Naive thymus-derived CD4-positive, alpha-beta T cell (primary cell): ENCODE measurements around the gene SLC27A3. TPM values are rescaled to one million over a fixed set of nuclear protein-coding genes. Genes with fewer than 3 reads are reported as not detected.

ENCODE experiments used
- ATAC-seq: fragments of 150-1000 bp; cut with Tn5 transposase; 2 replicates; pipeline ENCODE4 v1.10.0; 2021; ENCODE audit warnings: mild to moderate bottlenecking, moderate library complexity
- CTCF ChIA-PET: fragments of 350-600 bp; sonication (Branson Sonifier 250); formaldehyde crosslinking; loops from one replicate; lab custom pipeline; 2021; ENCODE audit warnings: antibody characterized with exemption; lab: Charles Lee
- POLR2A ChIA-PET: fragments of 350-600 bp; sonication (Branson Sonifier 250); formaldehyde crosslinking; loops from one replicate; lab custom pipeline; 2021; ENCODE audit warnings: antibody characterized with exemption, inconsistent platforms; lab: Charles Lee
- DNase-seq, 9 donors: peaks; one replicate each; pipeline versions ENCODE4 v3.0.0 to v3.0.0-alpha.2; 2020 to 2022; ENCODE audit warnings: mixed read lengths in 1 of 9
- H3K27ac ChIP-seq: one replicate; pipeline ENCODE4 v1.7.0; 2013; ENCODE audit warnings: mild to moderate bottlenecking, low read depth, low read length, moderate library complexity
- H3K27me3 ChIP-seq, 2 donors: one replicate each; pipeline ENCODE4 v1.7.0; 2013; ENCODE audit warnings: low read length in 2 of 2, mild to moderate bottlenecking in 2 of 2, moderate library complexity in 2 of 2; ENCODE audit not compliant: control insufficient read depth in 2 of 2, insufficient read depth in 2 of 2
- H3K36me3 ChIP-seq, 3 experiments: 1 replicate in 2 of 3; 2 replicates in 1 of 3; pipeline ENCODE4 v1.7.0; 2013; ENCODE audit warnings: low read length in 3 of 3, mild to moderate bottlenecking in 3 of 3, moderate library complexity in 1 of 3; ENCODE audit not compliant: insufficient read depth in 3 of 3, control insufficient read depth in 2 of 3
- H3K4me1 ChIP-seq, 2 donors: one replicate each; pipeline ENCODE4 v1.7.0; 2013; ENCODE audit warnings: low read length in 2 of 2, mild to moderate bottlenecking in 2 of 2, moderate library complexity in 1 of 2; ENCODE audit not compliant: control insufficient read depth in 2 of 2, insufficient read depth in 2 of 2
- H3K4me3 ChIP-seq: 2 replicates; pipeline ENCODE4 v1.7.0; 2013; ENCODE audit warnings: mild to moderate bottlenecking, low read length
- H3K9me3 ChIP-seq, 3 experiments: 1 replicate in 2 of 3; 2 replicates in 1 of 3; pipeline ENCODE4 v1.7.0; 2013; ENCODE audit warnings: low read length in 3 of 3; ENCODE audit not compliant: control insufficient read depth in 2 of 3
- H3K27ac Mint-ChIP-seq, 9 donors: one replicate each; pipeline ENCODE4 v1.8.0; 2020 to 2022; ENCODE audit warnings: mixed read lengths in 9 of 9, mild to moderate bottlenecking in 8 of 9, moderate library complexity in 5 of 9, inconsistent platforms in 2 of 9
- H3K27me3 Mint-ChIP-seq, 5 donors: one replicate each; pipeline ENCODE4 v1.8.0; 2021 to 2022; ENCODE audit warnings: mixed read lengths in 5 of 5, mild to moderate bottlenecking in 1 of 5
- H3K36me3 Mint-ChIP-seq, 5 donors: one replicate each; pipeline ENCODE4 v1.8.0; 2020 to 2022; ENCODE audit warnings: mixed read lengths in 5 of 5, mild to moderate bottlenecking in 3 of 5, inconsistent platforms in 1 of 5
- H3K4me1 Mint-ChIP-seq, 7 donors: one replicate each; pipeline ENCODE4 v1.8.0; 2020 to 2022; ENCODE audit warnings: mixed read lengths in 7 of 7, mild to moderate bottlenecking in 3 of 7, inconsistent platforms in 1 of 7
- H3K4me3 Mint-ChIP-seq, 10 donors: one replicate each; pipeline ENCODE4 v1.8.0; 2020 to 2022; ENCODE audit warnings: mild to moderate bottlenecking in 10 of 10, mixed read lengths in 10 of 10, moderate library complexity in 6 of 10, inconsistent platforms in 2 of 10
- H3K9me3 Mint-ChIP-seq, 11 donors: one replicate each; pipeline ENCODE4 v1.8.0; 2020 to 2022; ENCODE audit warnings: mixed read lengths in 11 of 11, mild to moderate bottlenecking in 4 of 11, inconsistent platforms in 1 of 11, moderate library complexity in 1 of 11
- intact Hi-C, 2 donors: fragments of 100-400 bp; cut with micrococcal nuclease; formaldehyde crosslinking; loops; one replicate each; pipeline ENCODE4 v1.15.1; 2023
- polyA plus RNA-seq, 2 donors: library from polyadenylated mRNA; unstranded; fragments of 300-500 nt; fragmentation: Illumina TruSeq; gene quantifications; one replicate each; pipeline ENCODE4 v1.2.3, GENCODE V29; 2021
- total RNA-seq, 6 experiments: library from RNA in 5 of 6; stranded (reverse) in 5 of 6; gene quantifications; 1 replicate in 5 of 6; 2 replicates in 1 of 6; pipeline ENCODE4 v1.2.3 and lab custom pipeline; 2021 to 2026

Gene SLC27A3
- total and polyA plus RNA-seq, 7 experiments from 2014 or later, result 3.4 to 34.2 (median 11.0) TPM

DNA sequence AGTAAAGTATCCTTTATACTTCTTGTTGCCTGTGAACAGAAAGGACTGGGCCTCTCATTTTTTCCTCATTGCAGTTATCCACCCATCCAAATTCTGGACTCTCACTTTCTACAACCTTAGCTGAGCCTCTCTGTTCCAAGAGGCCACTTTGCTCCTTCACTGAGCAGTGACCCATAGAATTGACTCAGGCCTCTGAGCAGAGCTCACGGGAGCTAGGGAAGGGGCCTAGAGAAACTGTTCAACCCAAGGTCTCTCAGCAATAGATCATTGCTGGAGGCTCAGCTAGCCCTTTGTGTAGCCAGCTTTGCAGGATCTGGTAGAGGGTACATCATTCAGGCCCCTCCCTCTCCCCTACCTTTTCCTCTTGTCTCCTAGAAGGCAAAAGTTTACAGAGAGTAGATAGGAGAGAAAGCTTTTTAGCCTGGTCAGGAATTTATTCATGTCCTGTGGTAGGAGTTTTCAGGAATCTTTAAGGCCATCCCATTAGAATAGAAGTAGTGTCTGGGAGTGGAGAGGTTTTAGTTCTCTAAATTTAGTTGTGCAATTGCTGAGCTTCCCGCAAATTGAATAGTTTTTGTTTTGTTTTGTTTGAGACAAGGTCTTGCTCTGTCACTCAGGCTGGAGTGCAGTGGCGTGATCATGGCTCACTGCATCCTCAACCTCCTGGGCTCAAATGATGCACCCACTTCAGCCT is 40.7 kb upstream of the SLC27A3 start:
- ChIA-PET POLR2A (interaction anchor here (0.6 kb wide), 1 partner anchor 195 kb away, joined by 3 read pairs; no protein-coding TSS in a partner anchor), CTCF (interaction anchor here (0.8 to 2.1 kb wide), 3 partner anchors 15 to 57 kb away, joined by 3 to 6 read pairs (median 3); partner anchors contain the start of gene SLC27A3)
- H3K27ac ChIP-seq, result no peak overlapping the region
- no peak for DNase-seq
- no peaks in the 10 kb centered on the region for H3K9me3 Mint-ChIP-seq
- no peak overlapping the region for H3K4me3 ChIP-seq
- no peaks in the 10 kb centered on the region for H3K9me3 ChIP-seq
- peaks cover 7 to 34% (median 27%) of the 10 kb centered on the region in 7 donors for H3K4me1 Mint-ChIP-seq
- peaks cover 0 to 17% (median 14%) of the 10 kb centered on the region in 5 donors for H3K36me3 Mint-ChIP-seq
- H3K4me1 ChIP-seq, result peaks cover 0 to 7% of the 10 kb centered on the region in 2 donors
- intact Hi-C loops, result no loop called here
- H3K36me3 ChIP-seq, result peaks cover 0 to 2% (median 0%) of the 10 kb centered on the region in 3 experiments
- H3K27ac Mint-ChIP-seq, result peak overlapping the region in 1 of 9 donors; percentile 36
- peak; percentile 42 for ATAC-seq
- no peaks in the 10 kb centered on the region for H3K27me3 Mint-ChIP-seq
- H3K4me3 Mint-ChIP-seq, result no peak overlapping the region
- no peaks in the 10 kb centered on the region for H3K27me3 ChIP-seq

DNA sequence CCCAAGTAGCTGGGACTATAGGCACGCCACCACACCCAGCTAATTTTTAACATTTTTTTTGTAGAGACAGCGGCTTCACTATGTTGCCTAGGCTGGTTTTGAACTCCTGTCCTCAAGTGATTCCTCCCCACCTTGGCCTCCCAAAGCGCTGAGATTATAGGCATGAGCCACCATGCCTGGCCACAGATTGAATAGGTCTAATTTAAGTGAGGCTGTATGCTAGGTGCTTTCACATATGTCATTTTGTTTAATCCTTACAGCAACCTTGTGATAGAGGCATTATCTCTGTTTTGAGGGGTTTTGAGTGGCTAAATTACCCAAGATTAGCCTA is 40.2 kb upstream of the SLC27A3 start:
- H3K9me3 ChIP-seq, result no peaks in the 10 kb centered on the region
- ATAC-seq (no peak), DNase-seq (no peak)
- Mint-ChIP-seq H3K36me3 (peaks cover 0 to 17% (median 14%) of the 10 kb centered on the region in 5 donors), H3K27me3 (no peaks in the 10 kb centered on the region), H3K27ac (no peak overlapping the region), H3K4me1 (peaks cover 7 to 29% (median 22%) of the 10 kb centered on the region in 7 donors), H3K4me3 (no peak overlapping the region), H3K9me3 (no peaks in the 10 kb centered on the region)
- no peaks in the 10 kb centered on the region for H3K27me3 ChIP-seq
- POLR2A ChIA-PET, result no interaction called here
- peaks cover 0 to 2% (median 0%) of the 10 kb centered on the region in 3 experiments for H3K36me3 ChIP-seq
- CTCF ChIA-PET, result interaction anchor here (1.2 to 2.1 kb wide), 2 partner anchors 14 to 57 kb away, joined by 3 to 6 read pairs; no protein-coding TSS in a partner anchor
- peaks cover 0 to 6% of the 10 kb centered on the region in 2 donors for H3K4me1 ChIP-seq
- intact Hi-C loops, result no loop called here
- no peak overlapping the region for H3K27ac ChIP-seq
- H3K4me3 ChIP-seq, result no peak overlapping the region

DNA sequence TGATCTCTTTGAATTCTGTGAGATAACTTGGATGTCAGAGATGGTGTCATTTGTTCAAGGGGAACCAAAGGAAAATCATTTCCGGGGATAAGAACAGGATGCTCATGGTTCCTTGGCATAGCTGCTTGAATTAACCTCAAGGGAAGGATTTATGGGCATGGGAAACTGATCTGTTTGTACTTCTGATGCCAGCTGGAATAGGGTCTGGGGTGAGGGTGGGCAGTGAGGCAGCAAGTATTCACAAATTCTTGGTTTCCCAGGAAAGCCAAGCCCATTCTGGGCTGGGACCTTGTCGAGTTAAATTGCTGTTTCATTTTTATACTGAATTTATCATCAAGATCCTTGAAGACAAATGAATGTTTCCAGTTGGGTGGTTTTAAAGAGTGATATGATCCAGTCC is 33.2 kb upstream of the SLC27A3 start:
- peaks cover 4 to 15% (median 11%) of the 10 kb centered on the region in 7 donors for H3K4me1 Mint-ChIP-seq
- Histone ChIP-seq H3K4me3 (no peak overlapping the region), H3K9me3 (no peaks in the 10 kb centered on the region), H3K27me3 (no peaks in the 10 kb centered on the region), H3K27ac (no peak overlapping the region), H3K4me1 (no peaks in the 10 kb centered on the region), H3K36me3 (peaks cover 7 to 56% (median 11%) of the 10 kb centered on the region in 3 experiments)
- intact Hi-C loops, result no loop called here
- peak overlapping the region in 2 of 9 donors; percentile 63 to 71 for H3K27ac Mint-ChIP-seq
- POLR2A ChIA-PET, result no interaction called here
- H3K27me3 Mint-ChIP-seq, result no peaks in the 10 kb centered on the region
- peaks cover 13 to 43% (median 17%) of the 10 kb centered on the region in 5 donors for H3K36me3 Mint-ChIP-seq
- ATAC-seq (no peak), DNase-seq (no peak)
- no peak overlapping the region for H3K4me3 Mint-ChIP-seq
- no peaks in the 10 kb centered on the region for H3K9me3 Mint-ChIP-seq
- CTCF ChIA-PET, result no interaction called here

DNA sequence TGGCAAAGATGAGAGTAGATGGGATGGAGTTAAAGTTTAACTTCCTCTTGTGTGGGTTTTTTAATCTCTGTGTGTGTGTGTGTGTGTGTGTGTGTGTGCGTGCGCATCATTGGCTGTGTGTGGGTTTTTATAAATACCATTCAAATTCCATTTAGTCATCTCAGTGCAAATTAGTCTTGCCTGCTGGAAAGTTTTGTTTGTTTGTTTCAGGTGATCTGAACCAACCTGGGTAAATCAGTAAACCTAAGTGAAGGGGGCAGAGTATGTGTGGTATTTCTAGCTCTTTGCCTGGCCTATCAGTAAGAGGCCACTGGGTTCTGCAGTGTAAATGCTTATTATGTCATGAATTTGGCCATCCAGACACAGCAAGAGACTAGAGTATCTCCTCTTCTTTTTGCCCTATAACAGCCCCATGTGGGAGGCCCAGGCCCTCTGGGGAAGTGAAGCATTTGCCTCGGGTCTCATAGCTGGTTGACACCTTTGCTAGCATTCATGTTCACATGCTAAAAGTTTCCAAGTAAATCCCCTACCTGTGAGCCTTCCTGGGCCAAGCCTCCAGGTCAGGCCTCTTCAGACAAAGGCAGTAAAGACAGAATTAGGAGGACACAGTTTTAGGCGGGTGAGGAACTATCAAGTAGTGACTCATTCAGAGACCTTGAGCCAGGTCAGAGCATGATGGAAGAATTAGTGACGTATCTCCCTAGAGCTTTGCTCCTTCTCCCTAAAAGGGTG is 32.6 kb upstream of the SLC27A3 start:
- Histone ChIP-seq H3K4me3 (no peak overlapping the region), H3K36me3 (peaks cover 7 to 62% (median 17%) of the 10 kb centered on the region in 3 experiments), H3K9me3 (no peaks in the 10 kb centered on the region), H3K27me3 (no peaks in the 10 kb centered on the region), H3K27ac (no peak overlapping the region), H3K4me1 (no peaks in the 10 kb centered on the region)
- DNase-seq (no peak), ATAC-seq (no peak)
- peak overlapping the region in 2 of 9 donors; percentile 63 to 71 for H3K27ac Mint-ChIP-seq
- CTCF ChIA-PET, result interaction anchor here (1.5 kb wide), 1 partner anchor 66 kb away, joined by 4 read pairs; no protein-coding TSS in a partner anchor
- no peaks in the 10 kb centered on the region for H3K27me3 Mint-ChIP-seq
- no peak overlapping the region for H3K4me3 Mint-ChIP-seq
- peaks cover 4 to 15% (median 11%) of the 10 kb centered on the region in 7 donors for H3K4me1 Mint-ChIP-seq
- no peaks in the 10 kb centered on the region for H3K9me3 Mint-ChIP-seq
- peaks cover 13 to 47% (median 17%) of the 10 kb centered on the region in 5 donors for H3K36me3 Mint-ChIP-seq
- POLR2A ChIA-PET, result interaction anchor here (0.6 kb wide), 1 partner anchor 37 kb away, joined by 3 read pairs; no protein-coding TSS in a partner anchor
- intact Hi-C loops, result no loop called here

DNA sequence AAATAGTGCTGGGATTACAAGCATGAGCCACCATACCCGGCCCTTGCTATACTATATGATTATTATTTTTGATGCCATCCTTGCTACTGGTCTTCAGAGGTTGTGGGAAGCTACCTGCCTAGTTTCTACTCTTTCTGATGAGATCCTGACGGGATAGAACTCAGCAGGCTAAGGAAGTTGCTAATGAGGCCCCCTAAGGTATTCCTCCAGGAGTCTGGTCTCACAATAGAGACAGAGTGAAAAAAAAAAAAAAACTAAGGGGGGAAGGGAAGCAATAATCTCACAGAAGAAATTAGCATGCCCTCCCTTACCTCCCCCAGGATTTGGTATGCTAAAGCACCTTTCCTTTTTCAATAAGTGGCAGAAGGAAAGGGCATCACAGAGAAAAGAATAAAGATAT is 29.8 kb upstream of the SLC27A3 start:
- Mint-ChIP-seq H3K4me3 (no peak overlapping the region), H3K9me3 (no peaks in the 10 kb centered on the region), H3K4me1 (peaks cover 8 to 21% (median 11%) of the 10 kb centered on the region in 7 donors), H3K27ac (no peak overlapping the region), H3K36me3 (peaks cover 18 to 58% (median 25%) of the 10 kb centered on the region in 5 donors), H3K27me3 (no peaks in the 10 kb centered on the region)
- intact Hi-C loops, result loop anchor here in 1 of 2 donors (5.0 kb wide), 1 partner anchor 178 kb away; the partner anchor contains the start of gene S100A2
- no peak for ATAC-seq
- no peaks in the 10 kb centered on the region for H3K9me3 ChIP-seq
- H3K27me3 ChIP-seq, result no peaks in the 10 kb centered on the region
- POLR2A ChIA-PET, result interaction anchor here (0.6 kb wide), 2 partner anchors 88 to 244 kb away, joined by 3 read pairs; no protein-coding TSS in a partner anchor
- H3K4me1 ChIP-seq, result no peaks in the 10 kb centered on the region
- peaks cover 12 to 82% (median 27%) of the 10 kb centered on the region in 3 experiments for H3K36me3 ChIP-seq
- DNase-seq, result no peak
- no peak overlapping the region for H3K4me3 ChIP-seq
- CTCF ChIA-PET, result interaction anchor here (0.7 to 0.9 kb wide), 2 partner anchors 42 to 233 kb away, joined by 3 to 5 read pairs; no protein-coding TSS in a partner anchor
- no peak overlapping the region for H3K27ac ChIP-seq

DNA sequence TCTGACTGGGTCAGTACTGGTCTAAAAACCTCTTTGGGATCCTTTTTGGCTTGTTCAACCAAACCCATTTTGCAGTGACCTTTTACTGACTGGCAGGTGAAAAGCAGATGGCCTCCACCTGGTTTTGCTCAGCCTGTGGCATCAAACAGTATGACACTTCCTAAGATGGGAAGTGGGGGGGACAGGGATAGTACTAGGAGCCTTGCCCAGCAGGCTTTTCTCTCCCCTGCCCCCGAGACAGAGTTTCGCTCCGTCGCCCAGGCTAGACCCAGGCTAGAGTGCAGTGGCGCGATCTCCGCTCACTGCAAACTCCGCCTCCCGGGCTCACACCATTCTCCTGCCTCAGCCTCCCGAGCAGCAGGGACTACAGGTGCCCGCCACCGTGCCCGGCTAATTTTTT is 29.0 kb upstream of the SLC27A3 start:
- no peak for DNase-seq
- Histone ChIP-seq H3K27me3 (no peaks in the 10 kb centered on the region), H3K27ac (no peak overlapping the region), H3K4me3 (no peak overlapping the region), H3K9me3 (no peaks in the 10 kb centered on the region), H3K36me3 (peaks cover 10 to 82% (median 31%) of the 10 kb centered on the region in 3 experiments), H3K4me1 (no peaks in the 10 kb centered on the region)
- Mint-ChIP-seq H3K27me3 (no peaks in the 10 kb centered on the region), H3K9me3 (no peaks in the 10 kb centered on the region), H3K36me3 (peaks cover 18 to 57% (median 26%) of the 10 kb centered on the region in 5 donors), H3K4me3 (no peak overlapping the region), H3K27ac (no peak overlapping the region), H3K4me1 (peaks cover 8 to 21% (median 11%) of the 10 kb centered on the region in 7 donors)
- intact Hi-C loops, result loop anchor here in 1 of 2 donors (5.0 kb wide), 1 partner anchor 179 kb away; the partner anchor contains the start of gene S100A2
- ChIA-PET POLR2A (no interaction called here), CTCF (interaction anchor here (0.9 kb wide), 1 partner anchor 41 kb away, joined by 5 read pairs; no protein-coding TSS in a partner anchor)
- no peak for ATAC-seq
